ENCODE data around the gene ACSF2. TPM values are rescaled to one million over a fixed set of nuclear protein-coding genes. Genes with fewer than 3 reads are reported as not detected.

ACSF2 gene
- total and polyA plus RNA-seq, 2 of the 13 experiments (the other 11 are each of a cell fraction or from before 2014, with no cell fraction given), result 87.3 to 109 TPM

GRCh38 chr17:50459756-50460155 is 33.7 kb downstream of the ACSF2 start:
- ChIA-PET POLR2A (interaction anchor here (0.7 to 2.8 kb wide), 9 partner anchors 9 to 98 kb away, joined by 3 to 23 read pairs (median 10); partner anchors contain the start of genes ACSF2, CHAD and LRRC59), CTCF (ENCODE audit: low intra/inter-chr PET ratio, low total read pairs) (no interaction called here)
- DNase-seq (ENCODE audit: low spot score), result no peak
- 89% methylated on average over 4 of the region's 4 CpGs for WGBS (ENCODE audit: low lambda C conversion rate)
- H3K9ac ChIP-seq (ENCODE audit: insufficient read depth, low read depth, low read length), result no peak overlapping the region
- no TSS peak for BruUV-seq (replicated peaks)
- no peak for FAIRE-seq
- no peaks in the 10 kb centered on the region for H3K27me3 ChIP-seq (ENCODE audit: control insufficient read depth in 1 of 2, insufficient read depth in 2 of 2, low read length in 2 of 2)
- intact Hi-C loops (cut with micrococcal nuclease; ENCODE audit: unreplicated experiment) (loop anchor here (1.0 kb wide), 1 partner anchor 63 kb away; no protein-coding TSS in a partner anchor), in situ Hi-C loops (cut with HindIII; ENCODE audit: extremely low pct_ligation_motif_present, low pct_unique_long_range_greater_than_20kb) (no loop called here)
- H3K4me3 ChIP-seq (replicated peaks in 1 of 3; ENCODE audit: insufficient read depth in 1 of 3, low read depth in 2 of 3, low read length in 3 of 3), result no peak overlapping the region
- peaks cover 24% of the 10 kb centered on the region for H3K4me1 ChIP-seq (ENCODE audit: insufficient read depth, low read length)
- H3K36me3 ChIP-seq (replicated peaks in 1 of 2; ENCODE audit: control insufficient read depth in 1 of 2, insufficient read depth in 2 of 2, low read length in 2 of 2), result peaks cover 10 to 20% of the 10 kb centered on the region in 2 experiments; a peak in 4 of 5 replicates
- no peak overlapping the region for H3K4me2 ChIP-seq (ENCODE audit: low read depth, low read length)
- peak overlapping the region; percentile 41 for H3K27ac ChIP-seq (ENCODE audit: extremely low read length, insufficient read depth, low read length)
- no peaks in the 10 kb centered on the region for H3K9me3 ChIP-seq (ENCODE audit: low read length)
- no peaks in the 10 kb centered on the region; the same call in 1 of the 2 replicates for H4K20me1 ChIP-seq (ENCODE audit: insufficient read depth, low read length)
- H2AFZ ChIP-seq (ENCODE audit: low read length), result no peak overlapping the region
- H3K79me2 ChIP-seq (ENCODE audit: insufficient read depth, low read length), result no peaks in the 10 kb centered on the region
- ATAC-seq, result no peak
- no peak for TF ChIP-seq ZNF263 (CRISPR knock-in tag; IDR thresholded peaks at IDR 0.05)
- TF ChIP-seq, protein P1, sequence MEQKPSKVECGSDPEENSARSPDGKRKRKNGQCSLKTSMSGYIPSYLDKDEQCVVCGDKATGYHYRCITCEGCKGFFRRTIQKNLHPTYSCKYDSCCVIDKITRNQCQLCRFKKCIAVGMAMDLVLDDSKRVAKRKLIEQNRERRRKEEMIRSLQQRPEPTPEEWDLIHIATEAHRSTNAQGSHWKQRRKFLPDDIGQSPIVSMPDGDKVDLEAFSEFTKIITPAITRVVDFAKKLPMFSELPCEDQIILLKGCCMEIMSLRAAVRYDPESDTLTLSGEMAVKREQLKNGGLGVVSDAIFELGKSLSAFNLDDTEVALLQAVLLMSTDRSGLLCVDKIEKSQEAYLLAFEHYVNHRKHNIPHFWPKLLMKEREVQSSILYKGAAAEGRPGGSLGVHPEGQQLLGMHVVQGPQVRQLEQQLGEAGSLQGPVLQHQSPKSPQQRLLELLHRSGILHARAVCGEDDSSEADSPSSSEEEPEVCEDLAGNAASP (CRISPR knock-in tag; IDR thresholded peaks at IDR 0.05; ENCODE audit: borderline replicate concordance), result no peak
- no peak for TF ChIP-seq SP1 (IDR thresholded peaks at IDR 0.05)
- no peak for TF ChIP-seq SP1 (CRISPR knock-in tag; IDR thresholded peaks at IDR 0.05)
- 0 out of 2 replicates have a peak, but pooled peaks have one; percentile 12 for TF ChIP-seq SAFB2 (CRISPR knock-in tag; IDR thresholded peaks at IDR 0.05; ENCODE audit: borderline replicate concordance, low read depth)
- no peak for TF ChIP-seq ESRRA (CRISPR knock-in tag; IDR thresholded peaks at IDR 0.05; ENCODE audit: low read depth)
- no peak for TF ChIP-seq XRCC5 (optimal IDR thresholded peaks at IDR 0.05; ENCODE audit: low read length)
- TF ChIP-seq SOX6 (IDR thresholded peaks at IDR 0.05), result no peak
- TF ChIP-seq SOX6 (CRISPR knock-in tag; IDR thresholded peaks at IDR 0.05), result no peak
- no peak for TF ChIP-seq ZNF530 (CRISPR knock-in tag; IDR thresholded peaks at IDR 0.05; ENCODE audit: low read depth)
- TF ChIP-seq NR1H2 (CRISPR knock-in tag; IDR thresholded peaks at IDR 0.05; ENCODE audit: borderline replicate concordance, low read depth), result no peak
- TF ChIP-seq PRDM4 (CRISPR knock-in tag; IDR thresholded peaks at IDR 0.05; ENCODE audit: borderline replicate concordance), result no peak
- no peak for TF ChIP-seq AGO2 (optimal IDR thresholded peaks at IDR 0.05; ENCODE audit: low read depth, low read length)
- TF ChIP-seq MIER2 (CRISPR knock-in tag; IDR thresholded peaks at IDR 0.05), result no peak
- no peak for TF ChIP-seq SMAD9 (CRISPR knock-in tag; IDR thresholded peaks at IDR 0.05)
- no peak for TF ChIP-seq ZNF558 (CRISPR knock-in tag; IDR thresholded peaks at IDR 0.05; ENCODE audit: borderline replicate concordance)
- TF ChIP-seq, protein P2, sequence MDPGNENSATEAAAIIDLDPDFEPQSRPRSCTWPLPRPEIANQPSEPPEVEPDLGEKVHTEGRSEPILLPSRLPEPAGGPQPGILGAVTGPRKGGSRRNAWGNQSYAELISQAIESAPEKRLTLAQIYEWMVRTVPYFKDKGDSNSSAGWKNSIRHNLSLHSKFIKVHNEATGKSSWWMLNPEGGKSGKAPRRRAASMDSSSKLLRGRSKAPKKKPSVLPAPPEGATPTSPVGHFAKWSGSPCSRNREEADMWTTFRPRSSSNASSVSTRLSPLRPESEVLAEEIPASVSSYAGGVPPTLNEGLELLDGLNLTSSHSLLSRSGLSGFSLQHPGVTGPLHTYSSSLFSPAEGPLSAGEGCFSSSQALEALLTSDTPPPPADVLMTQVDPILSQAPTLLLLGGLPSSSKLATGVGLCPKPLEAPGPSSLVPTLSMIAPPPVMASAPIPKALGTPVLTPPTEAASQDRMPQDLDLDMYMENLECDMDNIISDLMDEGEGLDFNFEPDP (CRISPR knock-in tag; conservative IDR thresholded peaks at IDR 0.05), result 0 out of 2 replicates have a peak, but pooled peaks have one; percentile 37
- 0 out of 2 replicates have a peak, but pooled peaks have one; percentile 11 for TF ChIP-seq YEATS4 (CRISPR knock-in tag; IDR thresholded peaks at IDR 0.05; ENCODE audit: borderline replicate concordance)

All from HepG2 (cell line).